HepG2 (cell line): ENCODE results near the gene PCDHB11.
"Not testable (repeated sequence)": the region's sequence is repeated elsewhere in the genome, so short reads cannot be mapped to it uniquely, and the experiment has no call there.

Source experiments
- CBX5 ChIP-seq: sonication (generic); formaldehyde crosslinking; IDR thresholded peaks from 2 replicates; pipeline ENCODE4 v1.4.0; 2020; ENCODE audit warnings: missing genetic modification reagents, borderline replicate concordance
- EP300 ChIP-seq, 3 experiments: sonication (generic) in 1 of 3; formaldehyde crosslinking in 1 of 3; IDR thresholded peaks; 2 replicates each; pipeline versions ENCODE4 v1.5.1 to v1.6.1; 2011 to 2020; ENCODE audit warnings: low read depth in 2 of 3, low read length in 2 of 3, borderline replicate concordance in 1 of 3, improper control_type of control experiment in 1 of 3, mild to moderate bottlenecking in 1 of 3, missing genetic modification reagents in 1 of 3, moderate library complexity in 1 of 3
- NBN ChIP-seq: fragments of 450-650 bp; conservative IDR thresholded peaks from 2 replicates; pipeline ENCODE4 v1.6.1; 2017
- NR2F1 ChIP-seq, 2 experiments: fragments of 450-650 bp in 1 of 2; formaldehyde crosslinking in 1 of 2; IDR thresholded peaks; 2 replicates each; pipeline versions ENCODE4 v1.5.0 to v1.6.1; 2016 to 2020; ENCODE audit warnings: mild to moderate bottlenecking in 1 of 2, missing compliant biosample characterization in 1 of 2, missing genetic modification reagents in 1 of 2, moderate library complexity in 1 of 2
- RFX5 ChIP-seq: IDR thresholded peaks from 2 replicates; pipeline ENCODE4 v1.6.1; 2011; ENCODE audit warnings: low read depth, low read length, improper control_type of control experiment
- SMAD1 ChIP-seq: sonication (generic); formaldehyde crosslinking; IDR thresholded peaks from 2 replicates; pipeline ENCODE4 v1.4.0; 2020; ENCODE audit warnings: missing genetic modification reagents, low read depth, mild to moderate bottlenecking, borderline replicate concordance
- TEAD2 ChIP-seq: sonication (generic); formaldehyde crosslinking; IDR thresholded peaks from 2 replicates; pipeline ENCODE4 v1.9.0; 2021; ENCODE audit warnings: missing genetic modification reagents
- YY1 ChIP-seq: IDR thresholded peaks from 2 replicates; pipeline ENCODE4 v1.6.1; 2011; ENCODE audit warnings: low read length, low read depth, moderate library complexity, mild to moderate bottlenecking; ENCODE audit not compliant: insufficient read depth, insufficient replicate concordance
- TF ChIP-seq, protein P1 (sequence below): sonication (generic); formaldehyde crosslinking; conservative IDR thresholded peaks from 2 replicates; pipeline ENCODE4 v1.4.0; 2020; ENCODE audit warnings: missing genetic modification reagents
- TF ChIP-seq, protein P2 (sequence below): sonication (generic); formaldehyde crosslinking; IDR thresholded peaks from 2 replicates; pipeline ENCODE4 v1.5.0; 2020; ENCODE audit warnings: mild to moderate bottlenecking, missing genetic modification reagents, moderate library complexity

DNA sequence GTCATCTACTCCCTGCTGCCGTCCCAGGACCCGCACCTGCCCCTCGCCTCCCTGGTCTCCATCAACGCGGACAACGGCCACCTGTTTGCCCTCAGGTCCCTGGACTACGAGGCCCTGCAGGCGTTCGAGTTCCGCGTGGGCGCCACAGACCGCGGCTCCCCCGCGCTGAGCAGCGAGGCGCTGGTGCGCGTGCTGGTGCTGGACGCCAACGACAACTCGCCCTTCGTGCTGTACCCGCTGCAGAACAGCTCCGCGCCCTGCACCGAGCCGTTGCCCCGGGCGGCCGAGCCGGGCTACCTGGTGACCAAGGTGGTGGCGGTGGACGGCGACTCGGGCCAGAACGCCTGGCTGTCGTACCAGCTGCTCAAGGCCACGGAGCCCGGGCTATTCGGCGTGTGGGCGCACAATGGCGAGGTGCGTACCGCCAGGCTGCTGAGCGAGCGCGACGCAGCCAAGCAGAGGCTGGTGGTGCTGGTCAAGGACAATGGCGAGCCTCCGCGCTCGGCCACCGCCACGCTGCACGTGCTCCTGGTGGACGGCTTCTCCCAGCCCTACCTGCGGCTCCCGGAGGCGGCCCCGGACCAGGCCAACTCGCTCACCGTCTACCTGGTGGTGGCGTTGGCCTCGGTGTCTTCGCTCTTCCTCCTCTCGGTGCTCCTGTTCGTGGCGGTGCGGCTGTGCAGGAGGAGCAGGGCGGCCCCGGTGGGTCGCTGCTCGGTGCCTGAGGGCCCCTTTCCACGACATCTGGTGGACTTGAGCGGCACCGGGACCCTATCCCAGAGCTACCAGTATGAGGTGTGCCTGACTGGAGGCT, 24.9 kb upstream of the PCDHB11 start:
- not testable (repeated sequence) for TF ChIP-seq TEAD2; CBX5 (CRISPR knock-in tag); NR2F1 (CRISPR knock-in tag; IDR thresholded peaks at IDR 0.05); SMAD1 (CRISPR knock-in tag); EP300 (IDR thresholded peaks at IDR 0.05; ENCODE audit: low read depth in 2 of 2, low read length in 2 of 2); EP300 (CRISPR knock-in tag; IDR thresholded peaks at IDR 0.05; ENCODE audit: borderline replicate concordance); YY1; NBN; RFX5
- TF ChIP-seq, protein P1, sequence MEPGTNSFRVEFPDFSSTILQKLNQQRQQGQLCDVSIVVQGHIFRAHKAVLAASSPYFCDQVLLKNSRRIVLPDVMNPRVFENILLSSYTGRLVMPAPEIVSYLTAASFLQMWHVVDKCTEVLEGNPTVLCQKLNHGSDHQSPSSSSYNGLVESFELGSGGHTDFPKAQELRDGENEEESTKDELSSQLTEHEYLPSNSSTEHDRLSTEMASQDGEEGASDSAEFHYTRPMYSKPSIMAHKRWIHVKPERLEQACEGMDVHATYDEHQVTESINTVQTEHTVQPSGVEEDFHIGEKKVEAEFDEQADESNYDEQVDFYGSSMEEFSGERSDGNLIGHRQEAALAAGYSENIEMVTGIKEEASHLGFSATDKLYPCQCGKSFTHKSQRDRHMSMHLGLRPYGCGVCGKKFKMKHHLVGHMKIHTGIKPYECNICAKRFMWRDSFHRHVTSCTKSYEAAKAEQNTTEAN (CRISPR knock-in tag) = not testable (repeated sequence)
- TF ChIP-seq, protein P2, sequence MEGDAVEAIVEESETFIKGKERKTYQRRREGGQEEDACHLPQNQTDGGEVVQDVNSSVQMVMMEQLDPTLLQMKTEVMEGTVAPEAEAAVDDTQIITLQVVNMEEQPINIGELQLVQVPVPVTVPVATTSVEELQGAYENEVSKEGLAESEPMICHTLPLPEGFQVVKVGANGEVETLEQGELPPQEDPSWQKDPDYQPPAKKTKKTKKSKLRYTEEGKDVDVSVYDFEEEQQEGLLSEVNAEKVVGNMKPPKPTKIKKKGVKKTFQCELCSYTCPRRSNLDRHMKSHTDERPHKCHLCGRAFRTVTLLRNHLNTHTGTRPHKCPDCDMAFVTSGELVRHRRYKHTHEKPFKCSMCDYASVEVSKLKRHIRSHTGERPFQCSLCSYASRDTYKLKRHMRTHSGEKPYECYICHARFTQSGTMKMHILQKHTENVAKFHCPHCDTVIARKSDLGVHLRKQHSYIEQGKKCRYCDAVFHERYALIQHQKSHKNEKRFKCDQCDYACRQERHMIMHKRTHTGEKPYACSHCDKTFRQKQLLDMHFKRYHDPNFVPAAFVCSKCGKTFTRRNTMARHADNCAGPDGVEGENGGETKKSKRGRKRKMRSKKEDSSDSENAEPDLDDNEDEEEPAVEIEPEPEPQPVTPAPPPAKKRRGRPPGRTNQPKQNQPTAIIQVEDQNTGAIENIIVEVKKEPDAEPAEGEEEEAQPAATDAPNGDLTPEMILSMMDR = not testable (repeated sequence)
